A673 (cell line): ENCODE data around the gene VPS9D1.
"Not testable (repeated sequence)": the region's sequence is repeated elsewhere in the genome, so short reads cannot be mapped to it uniquely, and the experiment has no call there.

Experiments used
- CTCF ChIP-seq: fragments of 300-800, 200-600 bp; sonication (generic); conservative IDR thresholded peaks from 2 replicates; pipeline ENCODE4 v1.5.1; 2017; ENCODE audit warnings: low read depth, mild to moderate bottlenecking, antibody characterized with exemption, low read length, moderate library complexity, mixed read lengths
- EZH2 ChIP-seq: fragments of 200-600 bp; sonication (generic); IDR thresholded peaks from 2 replicates; pipeline ENCODE4 v1.6.1; 2017; ENCODE audit warnings: borderline replicate concordance, low read depth, mild to moderate bottlenecking, mixed read lengths, antibody characterized with exemption, low read length; ENCODE audit not compliant: poor library complexity, severe bottlenecking

GRCh38 chr16:89689621-89690020 lies 31.1 kb downstream of the VPS9D1 start:
- TF ChIP-seq CTCF, EZH2: not testable (repeated sequence)
